PC-3 (cell line): Measurements from ENCODE around the gene EMCN. TPM values are rescaled to one million over a fixed set of nuclear protein-coding genes. Genes with fewer than 3 reads are reported as not detected.
"Not testable (repeated sequence)": the region's sequence is repeated elsewhere in the genome, so short reads cannot be mapped to it uniquely, and the experiment has no call there.

ENCODE experiments used
- ATAC-seq: fragments of 200-7000 bp; cut with Tn5 transposase; 2 replicates; pipeline ENCODE4 v1.9.1; 2020; ENCODE audit warnings: mild to moderate bottlenecking, moderate library complexity
- BruUV-seq: library from RNA; stranded (reverse); fragments of 400-500 nt; replicated peaks from 2 replicates; lab custom pipeline; 2021; lab: Mats Ljungman, UMichigan
- CTCF ChIA-PET: fragments of 300-600 bp; sonication (Branson Sonifier 250); formaldehyde crosslinking; loops from one replicate; lab custom pipeline; 2022; ENCODE audit warnings: antibody characterized with exemption; lab: Charles Lee
- POLR2A ChIA-PET: fragments of 300-600 bp; sonication (Branson Sonifier 250); formaldehyde crosslinking; loops from one replicate; lab custom pipeline; 2022; ENCODE audit warnings: antibody characterized with exemption; ENCODE audit not compliant: unreplicated experiment; lab: Charles Lee
- DNase-seq: peaks from one replicate; pipeline ENCODE4 v3.0.0-alpha.2; 2015
- H2AFZ ChIP-seq: fragments of 300-600 bp; sonication (generic); 2 replicates; pipeline ENCODE4 v1.6.0; 2016; ENCODE audit warnings: antibody characterized with exemption, low read length
- H3F3A ChIP-seq: fragments of 300-600 bp; sonication (generic); one replicate; pipeline ENCODE4 v1.6.0; 2017; ENCODE audit warnings: antibody characterized with exemption, low read length, control low read depth, mild to moderate bottlenecking; ENCODE audit not compliant: unreplicated experiment
- H3K27ac ChIP-seq: fragments of 300-600 bp; sonication (generic); 2 replicates; pipeline ENCODE4 v1.5.1; 2016; ENCODE audit warnings: mild to moderate bottlenecking, low read length
- H3K27me3 ChIP-seq: fragments of 300-600 bp; sonication (generic); 2 replicates; pipeline ENCODE4 v1.6.1; 2016; ENCODE audit warnings: low read length, mixed read lengths
- H3K36me3 ChIP-seq: fragments of 300-600 bp; sonication (generic); 2 replicates; pipeline ENCODE4 v1.6.1; 2016; ENCODE audit warnings: low read depth, mixed run types, low read length, mixed read lengths
- H3K4me1 ChIP-seq: fragments of 300-600 bp; sonication (generic); 2 replicates; pipeline ENCODE4 v1.5.1; 2016; ENCODE audit warnings: low read length; ENCODE audit not compliant: insufficient read depth
- H3K4me2 ChIP-seq: fragments of 300-600 bp; sonication (generic); 2 replicates; pipeline ENCODE4 v1.6.0; 2016; ENCODE audit warnings: low read length
- H3K4me3 ChIP-seq: fragments of 300-600 bp; sonication (generic); 2 replicates; pipeline ENCODE4 v1.5.1; 2016; ENCODE audit warnings: mild to moderate bottlenecking, low read length, mixed read lengths
- H3K79me2 ChIP-seq: fragments of 300-600 bp; sonication (generic); 2 replicates; pipeline ENCODE4 v1.6.1; 2017; ENCODE audit warnings: low read length, mixed read lengths
- H3K9ac ChIP-seq: fragments of 300-600 bp; sonication (generic); 2 replicates; pipeline ENCODE4 v1.6.0; 2016; ENCODE audit warnings: mild to moderate bottlenecking, low read length
- H3K9me2 ChIP-seq: fragments of 300-600 bp; sonication (generic); replicated peaks from 2 replicates; pipeline ENCODE4 v1.6.1; 2016; ENCODE audit warnings: mixed run types, low read length, mixed read lengths
- H3K9me3 ChIP-seq: fragments of 300-600 bp; sonication (generic); 2 replicates; pipeline ENCODE4 v1.6.1; 2016; ENCODE audit warnings: low read length, mixed read lengths
- H4K20me1 ChIP-seq: fragments of 300-600 bp; sonication (generic); 2 replicates; pipeline ENCODE4 v1.6.1; 2016; ENCODE audit warnings: low read length, mixed read lengths
- CTCF ChIP-seq: fragments of 300-600 bp; sonication (generic); conservative IDR thresholded peaks from 2 replicates; pipeline ENCODE4 v1.5.1; 2017; ENCODE audit warnings: antibody characterized with exemption, low read depth, mild to moderate bottlenecking, low read length
- EZH2 ChIP-seq: fragments of 300-600 bp; sonication (generic); IDR thresholded peaks from one replicate; pipeline ENCODE4 v1.6.1; 2017; ENCODE audit warnings: antibody characterized with exemption, mild to moderate bottlenecking, low read length; ENCODE audit not compliant: unreplicated experiment
- EZH2phosphoT487 ChIP-seq: fragments of 300-600 bp; sonication (generic); IDR thresholded peaks from 2 replicates; pipeline ENCODE4 v1.6.1; 2018; ENCODE audit warnings: mild to moderate bottlenecking, antibody characterized with exemption, low read length, borderline replicate concordance
- intact Hi-C: fragments of 100-400 bp; cut with micrococcal nuclease; formaldehyde crosslinking; loops from 2 replicates; pipeline ENCODE4 v1.9.0; 2023
- total RNA-seq: library from RNA; depleted of rRNA; stranded (reverse); fragments of >200 nt; gene quantifications from 2 replicates; pipeline ENCODE4 v1.2.3, GENCODE V29; 2014

Gene EMCN
- total RNA-seq, 1 experiment from 2014 or later: not detected

GRCh38 chr4:100357542-100357941, 160.3 kb downstream of the EMCN start:
- Histone ChIP-seq H3K27me3 (no peaks in the 10 kb centered on the region), H3K9me2 (no peaks in the 10 kb centered on the region), H3K4me3 (no peak overlapping the region), H3K27ac (no peak overlapping the region), H3F3A (no peaks in the 10 kb centered on the region), H3K79me2 (no peaks in the 10 kb centered on the region), H4K20me1 (no peaks in the 10 kb centered on the region), H3K9ac (no peak overlapping the region), H3K4me2 (no peak overlapping the region), H3K4me1 (no peaks in the 10 kb centered on the region), H3K36me3 (no peaks in the 10 kb centered on the region), H3K9me3 (peaks cover 8% of the 10 kb centered on the region; the same call in 1 of the 2 replicates), H2AFZ (no peak overlapping the region)
- TF ChIP-seq EZH2phosphoT487 (no peak), EZH2 (no peak), CTCF (no peak)
- ATAC-seq (no peak), DNase-seq (no peak)
- CTCF ChIA-PET: no interaction called here
- BruUV-seq: no TSS peak
- POLR2A ChIA-PET: no interaction called here
- intact Hi-C loops: no loop called here

DNA sequence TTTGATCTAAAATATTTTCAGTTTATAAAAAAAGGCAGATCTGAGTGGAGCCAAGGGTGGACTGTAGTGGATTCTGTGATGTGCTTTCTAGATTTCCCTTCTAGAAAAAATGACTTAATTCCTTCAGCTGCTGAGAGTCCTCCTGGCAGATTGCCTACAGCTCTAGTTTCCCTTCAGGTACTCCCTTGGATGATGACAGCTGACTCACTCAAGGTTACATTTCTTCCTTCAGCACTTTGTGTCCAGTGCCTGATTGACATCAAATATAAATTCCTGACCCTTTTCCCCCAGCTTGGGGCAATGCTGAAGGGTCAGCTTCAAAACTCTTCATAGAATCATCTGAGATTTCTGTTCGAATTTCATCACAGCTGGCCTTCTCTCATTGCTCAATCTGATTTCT, 161.7 kb downstream of the EMCN start:
- Histone ChIP-seq H2AFZ (no peak overlapping the region), H3K27me3 (no peaks in the 10 kb centered on the region), H3K9me3 (peaks cover 8% of the 10 kb centered on the region; the same call in 1 of the 2 replicates), H3K4me2 (no peak overlapping the region), H3K9ac (no peak overlapping the region), H3K9me2 (no peaks in the 10 kb centered on the region), H3K27ac (no peak overlapping the region), H4K20me1 (no peaks in the 10 kb centered on the region), H3K4me3 (no peak overlapping the region), H3K4me1 (no peaks in the 10 kb centered on the region), H3K36me3 (no peaks in the 10 kb centered on the region), H3K79me2 (no peaks in the 10 kb centered on the region), H3F3A (no peaks in the 10 kb centered on the region)
- POLR2A ChIA-PET: no interaction called here
- BruUV-seq: no TSS peak
- DNase-seq (peak; percentile 54), ATAC-seq (no peak)
- intact Hi-C loops: no loop called here
- TF ChIP-seq EZH2phosphoT487 (no peak), EZH2 (no peak), CTCF (no peak)
- CTCF ChIA-PET: no interaction called here

GRCh38 chr4:100352352-100352751, 165.5 kb downstream of the EMCN start:
- H4K20me1 ChIP-seq, H3K27ac ChIP-seq, BruUV-seq, DNase-seq, H3K9me3 ChIP-seq, H3F3A ChIP-seq, POLR2A ChIA-PET, intact Hi-C loops, H3K9ac ChIP-seq, H3K27me3 ChIP-seq, H3K9me2 ChIP-seq, ATAC-seq, H3K79me2 ChIP-seq, H3K4me3 ChIP-seq, H2AFZ ChIP-seq, H3K36me3 ChIP-seq, H3K4me2 ChIP-seq, CTCF ChIA-PET: not testable (repeated sequence)
- H3K4me1 ChIP-seq: peaks cover 15% of the 10 kb centered on the region
